ENCODE results near the gene CLECL1. TPM values are rescaled to one million over a fixed set of nuclear protein-coding genes. Genes with fewer than 3 reads are reported as not detected.

CLECL1 gene
- total RNA-seq, 2 experiments from 2014 or later: 73.3 to 114 TPM

DNA sequence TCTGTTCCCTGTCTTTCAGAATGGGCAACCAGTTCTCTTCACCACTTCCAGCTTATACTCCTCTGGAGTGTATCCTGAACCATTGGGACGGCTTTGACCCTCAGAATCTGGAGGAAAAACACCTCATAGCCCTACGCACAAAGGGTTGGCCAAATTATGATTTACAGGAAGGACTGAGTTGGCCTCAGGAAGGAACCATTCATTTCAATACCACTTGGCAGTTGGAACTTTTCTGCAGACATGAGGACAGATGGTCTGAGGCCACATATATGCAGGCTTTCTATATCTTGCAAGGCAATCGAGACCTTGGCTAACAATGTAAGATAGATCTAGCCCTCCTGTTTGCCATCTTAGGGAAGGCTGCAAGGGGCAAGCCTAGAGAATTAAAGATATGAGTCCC lies 24.0 kb downstream of the CLECL1 start:
- ChIA-PET POLR2A (interaction anchor here (0.5 to 2.4 kb wide), 5 partner anchors 9 to 1735 kb away, joined by 3 to 9 read pairs (median 5); no protein-coding TSS in a partner anchor), CTCF (ENCODE audit: unreplicated experiment) (interaction anchor here (1.5 kb wide), 1 partner anchor 9 kb away, joined by 3 read pairs; no protein-coding TSS in a partner anchor)
- Histone ChIP-seq H3K9me3 (ENCODE audit: low read length) (peaks cover 33% of the 10 kb centered on the region), H3K4me1 (ENCODE audit: insufficient read depth, low read length, poor library complexity, severe bottlenecking) (peaks cover 78% of the 10 kb centered on the region), H3K4me2 (ENCODE audit: low read length) (no peak overlapping the region), H4K20me1 (ENCODE audit: insufficient read depth, low read length) (no peaks in the 10 kb centered on the region), H3K79me2 (ENCODE audit: insufficient read depth, low read depth, low read length) (no peaks in the 10 kb centered on the region), H3K4me3 (ENCODE audit: low read depth, low read length, poor library complexity, severe bottlenecking) (no peak overlapping the region), H3K27ac (ENCODE audit: low read depth, low read length, poor library complexity, severe bottlenecking) (peak overlapping the region; percentile 56), H2AFZ (ENCODE audit: low read length) (no peak overlapping the region), H3K9me2 (ENCODE audit: insufficient read depth, low read length) (no peaks in the 10 kb centered on the region), H3K36me3 (ENCODE audit: insufficient read depth, low read length) (peaks cover 31% of the 10 kb centered on the region)
- no peak for DNase-seq (ENCODE audit: low spot score)
- intact Hi-C loops (cut with micrococcal nuclease; ENCODE audit: unreplicated experiment): loop anchor here (1.0 to 5.0 kb wide), 2 partner anchors 75 to 377 kb away; no protein-coding TSS in a partner anchor
- BruUV-seq (replicated peaks): no TSS peak
- TF ChIP-seq EZH2phosphoT487 (IDR thresholded peaks at IDR 0.05; ENCODE audit: borderline replicate concordance, low read depth, low read length) (no peak), CTCF (conservative IDR thresholded peaks at IDR 0.05; ENCODE audit: low read length) (no peak)

DNA sequence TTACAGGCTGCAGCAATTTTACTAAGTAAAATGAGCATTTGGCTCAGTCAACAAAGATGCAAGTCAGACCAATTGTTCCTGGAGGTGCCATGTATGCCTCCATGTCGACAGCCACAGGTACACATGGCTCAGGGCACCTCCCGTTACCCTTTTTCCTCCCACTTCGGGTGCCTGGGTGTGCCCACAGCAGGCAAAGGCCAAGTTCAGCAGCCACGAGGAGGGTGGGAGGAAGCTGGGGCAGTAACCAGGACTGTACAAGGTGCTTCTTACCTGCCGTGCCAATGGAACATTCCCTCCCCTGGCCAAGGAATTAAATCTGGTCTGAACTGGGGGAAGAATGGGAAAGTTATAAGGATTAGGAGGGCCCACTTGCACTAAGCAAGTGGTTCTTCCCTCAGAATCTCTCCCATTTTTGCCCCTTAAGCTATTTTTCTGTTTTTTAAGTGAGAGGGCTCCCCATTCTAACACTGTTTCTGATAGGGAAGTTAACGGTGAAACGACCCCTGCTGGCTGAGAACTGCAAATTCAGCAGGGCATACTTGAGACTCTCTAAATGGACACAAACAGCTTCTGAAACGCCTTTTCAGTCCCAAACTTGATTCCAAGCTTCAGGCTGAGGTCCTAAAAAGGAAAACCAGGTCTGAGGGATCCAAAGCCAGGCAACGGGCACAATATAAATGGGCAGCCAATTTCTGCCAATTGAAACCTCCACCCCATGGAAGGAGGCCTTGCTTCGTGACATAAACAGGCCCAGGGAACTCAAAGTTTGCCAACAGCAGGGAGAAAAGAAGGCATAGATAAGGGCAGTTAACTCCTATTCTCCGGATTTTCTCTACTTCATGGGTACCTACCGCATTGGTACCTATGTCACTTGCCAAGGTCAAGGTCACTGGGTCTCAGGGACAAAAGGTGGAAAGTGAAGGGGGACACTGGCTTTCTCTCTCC lies 24.8 kb downstream of the CLECL1 start:
- Histone ChIP-seq H3K27ac (ENCODE audit: low read depth, low read length, poor library complexity, severe bottlenecking) (peak overlapping the region; percentile 56), H3K4me3 (ENCODE audit: low read depth, low read length, poor library complexity, severe bottlenecking) (peak overlapping the region; percentile 14), H3K9me3 (ENCODE audit: low read length) (peaks cover 33% of the 10 kb centered on the region), H3K4me1 (ENCODE audit: insufficient read depth, low read length, poor library complexity, severe bottlenecking) (peaks cover 71% of the 10 kb centered on the region), H3K9me2 (ENCODE audit: insufficient read depth, low read length) (no peaks in the 10 kb centered on the region), H3K4me2 (ENCODE audit: low read length) (peak overlapping the region; percentile 47), H2AFZ (ENCODE audit: low read length) (peak overlapping the region; percentile 47; the same call in 1 of the 2 replicates), H3K36me3 (ENCODE audit: insufficient read depth, low read length) (peaks cover 31% of the 10 kb centered on the region), H3K79me2 (ENCODE audit: insufficient read depth, low read depth, low read length) (no peaks in the 10 kb centered on the region), H4K20me1 (ENCODE audit: insufficient read depth, low read length) (no peaks in the 10 kb centered on the region)
- ChIA-PET CTCF (ENCODE audit: unreplicated experiment) (interaction anchor here (0.7 to 1.5 kb wide), 3 partner anchors 9 to 75 kb away, joined by 3 to 5 read pairs (median 3); no protein-coding TSS in a partner anchor), POLR2A (interaction anchor here (0.5 to 2.9 kb wide), 8 partner anchors 8 to 1734 kb away, joined by 3 to 10 read pairs (median 4); partner anchors contain the start of gene CLEC2D)
- TF ChIP-seq EZH2phosphoT487 (IDR thresholded peaks at IDR 0.05; ENCODE audit: borderline replicate concordance, low read depth, low read length) (no peak), CTCF (conservative IDR thresholded peaks at IDR 0.05; ENCODE audit: low read length) (peak; percentile 95)
- no TSS peak for BruUV-seq (replicated peaks)
- peak; percentile 84 for DNase-seq (ENCODE audit: low spot score)
- intact Hi-C loops (cut with micrococcal nuclease; ENCODE audit: unreplicated experiment): loop anchor here (1.0 to 5.0 kb wide), 2 partner anchors 74 to 376 kb away; no protein-coding TSS in a partner anchor
